Anterior cingulate cortex (tissue), 58 donors: Measurements from ENCODE around the gene DKK1.

Experiments used
- DNase-seq, 58 donors: peaks; one replicate each; lab custom pipeline; 2025; lab: John Stamatoyannopoulos, UW

The DKK1 gene

GRCh38 chr10:52316001-52316400, 1.9 kb downstream of the DKK1 start:
- DNase-seq = no peak

- DNase-seq = no peak
Observed at GRCh38 chr10:52316500-52316899, 2.4 kb downstream of the DKK1 start.

- DNase-seq = no peak
Observed at GRCh38 chr10:52318136-52318701, 4.1 kb downstream of the DKK1 start.

GRCh38 chr10:52318822-52319464, 4.9 kb downstream of the DKK1 start:
- DNase-seq = no peak

- DNase-seq = no peak
Observed at GRCh38 chr10:52319926-52320325, 5.8 kb downstream of the DKK1 start.

- DNase-seq = no peak
Observed at GRCh38 chr10:52322323-52322722, 8.2 kb downstream of the DKK1 start.

- no peak for DNase-seq
Observed at GRCh38 chr10:52322936-52323335, 8.9 kb downstream of the DKK1 start.

- DNase-seq = no peak
Observed at GRCh38 chr10:52326382-52326781, 12.3 kb downstream of the DKK1 start.

- DNase-seq = no peak
Observed at GRCh38 chr10:52331638-52332364, 17.7 kb downstream of the DKK1 start.

- DNase-seq = no peak
Observed at GRCh38 chr10:52332815-52333214, 18.7 kb downstream of the DKK1 start.

- DNase-seq = no peak
Observed at GRCh38 chr10:52334595-52334994, 20.5 kb downstream of the DKK1 start.

- no peak for DNase-seq
Observed at GRCh38 chr10:52335665-52336064, 21.6 kb downstream of the DKK1 start.

GRCh38 chr10:52337225-52337624, 23.1 kb downstream of the DKK1 start:
- DNase-seq = no peak

- DNase-seq = no peak
Observed at GRCh38 chr10:52343439-52343838, 29.4 kb downstream of the DKK1 start.

- DNase-seq = no peak
Observed at GRCh38 chr10:52346394-52347326, 32.6 kb downstream of the DKK1 start.

GRCh38 chr10:52347327-52347667, 33.2 kb downstream of the DKK1 start:
- DNase-seq = no peak

- no peak for DNase-seq
Observed at GRCh38 chr10:52348037-52348564, 34.0 kb downstream of the DKK1 start.

- DNase-seq = no peak
Observed at GRCh38 chr10:52351914-52352330, 37.8 kb downstream of the DKK1 start.

GRCh38 chr10:52353205-52353604, 39.1 kb downstream of the DKK1 start:
- no peak for DNase-seq

GRCh38 chr10:52353960-52354394, 39.9 kb downstream of the DKK1 start:
- peak in 1 of 58 donors; percentile 10 for DNase-seq

GRCh38 chr10:52357971-52358370, 43.9 kb downstream of the DKK1 start:
- no peak for DNase-seq
